KG1 (cell line): ENCODE data around the gene CCDC116.
"Not testable (repeated sequence)": the region's sequence is repeated elsewhere in the genome, so short reads cannot be mapped to it uniquely, and the experiment has no call there.

Source experiments
- DNase-seq: peaks from one replicate; lab custom pipeline; 2025; lab: John Stamatoyannopoulos, UW

CCDC116 gene

GRCh38 chr22:21609556-21610157, 22.9 kb upstream of the CCDC116 start:
- DNase-seq, result not testable (repeated sequence)

GRCh38 chr22:21611210-21611977, 21.2 kb upstream of the CCDC116 start:
- no peak for DNase-seq

- DNase-seq, result no peak
These were observed 19.7 kb upstream of the CCDC116 start for GRCh38 chr22:21612858-21613257.

DNA sequence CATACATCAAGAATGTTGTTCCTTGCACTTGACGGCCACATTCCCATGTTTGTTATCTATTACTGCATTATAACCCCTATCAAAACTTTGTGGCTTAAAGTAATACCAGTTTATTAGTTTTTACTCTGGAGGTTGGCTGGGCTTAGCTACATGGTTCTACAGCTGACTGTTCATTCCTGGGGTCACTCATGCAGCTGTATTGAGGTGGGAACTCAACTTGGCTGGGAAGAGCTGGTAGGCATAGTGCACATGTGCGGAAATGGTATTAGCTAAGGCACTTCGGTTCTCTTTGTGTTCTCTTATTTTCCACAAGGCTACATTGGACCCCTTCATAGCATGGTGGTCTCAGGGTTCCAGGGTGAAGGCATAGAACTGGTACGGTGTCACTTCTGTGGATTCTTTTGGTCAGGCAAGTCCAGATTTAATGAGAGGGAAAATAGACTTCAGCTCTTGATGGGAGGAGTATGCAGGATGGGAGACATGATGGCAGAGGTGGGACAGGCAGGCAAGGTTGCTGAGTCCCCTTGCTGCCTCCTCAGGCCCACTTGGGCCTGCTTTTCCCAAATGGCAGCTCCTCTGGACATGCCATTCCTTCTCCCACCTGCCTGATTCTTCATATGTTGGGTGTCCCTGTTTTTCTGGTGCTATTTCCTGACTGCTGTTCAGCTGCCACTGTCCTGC, 18.9 kb upstream of the CCDC116 start:
- no peak for DNase-seq

- DNase-seq, result no peak
These were observed 16.8 kb upstream of the CCDC116 start for GRCh38 chr22:21615731-21616130.

DNA sequence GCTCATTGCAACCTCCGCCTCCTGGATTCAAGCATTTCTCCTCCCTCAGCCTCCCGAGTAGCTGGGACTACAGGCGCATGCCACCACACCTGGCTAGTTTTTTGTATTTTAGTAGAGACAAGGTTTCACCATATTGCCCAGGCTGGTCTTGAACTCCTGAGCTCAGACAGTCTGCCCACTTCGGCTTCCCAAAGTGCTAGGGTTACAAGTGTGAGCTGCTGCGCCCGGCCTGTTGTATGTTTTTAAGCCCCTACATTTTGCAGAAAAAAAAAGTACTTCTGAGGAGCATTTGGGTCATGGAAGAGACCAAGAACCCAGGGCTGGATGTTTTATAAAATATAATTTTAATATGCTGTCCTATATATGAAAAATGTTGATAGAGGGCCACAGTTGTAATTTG, 15.2 kb upstream of the CCDC116 start:
- not testable (repeated sequence) for DNase-seq

GRCh38 chr22:21621025-21621424, 11.5 kb upstream of the CCDC116 start:
- no peak for DNase-seq

DNA sequence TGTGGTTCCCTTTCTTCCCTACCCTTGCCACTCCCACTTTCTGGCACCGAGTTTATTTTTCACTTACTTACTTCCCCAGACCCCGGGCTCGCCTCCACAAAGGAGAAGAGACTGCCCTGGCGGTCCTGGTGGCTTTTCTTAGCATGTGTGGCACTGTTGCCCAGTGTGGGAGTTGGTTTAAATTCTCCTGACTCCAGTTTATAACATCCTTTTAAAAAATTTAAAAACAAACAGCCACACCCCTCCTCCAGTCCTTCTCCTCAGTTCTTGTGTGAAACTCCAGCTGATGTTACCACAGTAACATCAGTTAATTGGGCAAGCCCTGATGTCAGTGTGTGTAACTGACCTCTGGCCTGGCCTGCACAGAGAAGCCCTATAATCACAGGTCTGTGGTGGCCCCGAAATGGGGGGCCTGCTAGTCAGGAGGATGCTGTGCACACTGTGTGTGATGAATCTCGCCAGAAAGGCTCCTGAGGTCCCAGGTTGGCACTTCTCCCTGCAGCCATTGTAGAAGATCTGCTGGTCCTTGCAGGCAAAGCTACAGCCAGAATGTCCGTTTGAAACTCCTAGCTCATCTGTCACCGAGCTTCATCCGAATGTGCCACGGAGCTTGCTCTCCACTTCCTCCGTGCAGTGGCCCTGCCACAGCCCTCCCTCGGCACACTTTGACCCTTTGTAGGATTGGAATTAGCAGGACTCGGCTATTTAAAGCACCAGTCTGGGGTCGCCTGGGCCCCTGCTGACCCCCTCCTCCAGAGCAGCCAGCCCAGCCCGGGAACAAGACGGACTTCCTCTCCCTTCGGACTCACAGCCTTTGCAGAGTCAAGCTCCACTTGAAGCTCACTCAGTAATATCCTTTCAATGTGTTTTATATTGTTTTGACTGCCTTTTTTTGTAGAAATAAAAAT, 10.3 kb upstream of the CCDC116 start:
- no peak for DNase-seq

DNA sequence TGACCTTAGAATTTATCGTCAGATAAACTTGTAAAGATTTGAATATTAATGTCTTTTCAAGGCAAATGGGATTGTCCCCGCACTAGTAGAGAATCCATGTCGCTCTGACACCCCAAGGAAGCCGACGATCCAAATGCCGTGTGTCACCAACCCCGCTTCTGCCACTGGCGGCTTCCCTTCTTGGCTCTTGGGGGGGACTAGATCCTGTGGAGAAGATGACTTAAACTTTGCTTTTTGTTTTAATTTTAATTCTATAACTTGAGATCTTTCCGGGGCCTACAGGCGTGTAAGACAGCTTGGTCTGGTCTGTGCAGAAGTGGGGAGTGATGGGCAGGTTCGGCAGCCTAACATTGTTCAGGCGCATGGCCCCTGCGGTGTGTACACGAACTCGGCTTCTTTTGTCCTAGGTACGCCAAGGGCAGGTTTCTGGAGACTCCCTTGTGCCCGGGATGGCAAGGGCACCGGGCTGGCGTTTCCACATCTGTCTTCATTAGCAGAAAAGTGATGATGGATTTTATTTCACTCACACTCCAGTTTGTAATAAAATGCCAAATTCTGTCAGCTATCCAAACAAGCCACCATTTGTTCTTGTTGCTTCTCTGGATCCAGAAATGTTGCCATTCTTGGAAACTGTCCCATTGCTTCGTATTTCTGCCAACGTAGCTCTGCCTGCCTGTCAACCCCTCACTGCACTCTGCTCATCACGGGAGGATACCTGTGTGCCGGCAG, 9.5 kb upstream of the CCDC116 start:
- no peak for DNase-seq

GRCh38 chr22:21623648-21623970, 9.0 kb upstream of the CCDC116 start:
- DNase-seq, result no peak

DNA sequence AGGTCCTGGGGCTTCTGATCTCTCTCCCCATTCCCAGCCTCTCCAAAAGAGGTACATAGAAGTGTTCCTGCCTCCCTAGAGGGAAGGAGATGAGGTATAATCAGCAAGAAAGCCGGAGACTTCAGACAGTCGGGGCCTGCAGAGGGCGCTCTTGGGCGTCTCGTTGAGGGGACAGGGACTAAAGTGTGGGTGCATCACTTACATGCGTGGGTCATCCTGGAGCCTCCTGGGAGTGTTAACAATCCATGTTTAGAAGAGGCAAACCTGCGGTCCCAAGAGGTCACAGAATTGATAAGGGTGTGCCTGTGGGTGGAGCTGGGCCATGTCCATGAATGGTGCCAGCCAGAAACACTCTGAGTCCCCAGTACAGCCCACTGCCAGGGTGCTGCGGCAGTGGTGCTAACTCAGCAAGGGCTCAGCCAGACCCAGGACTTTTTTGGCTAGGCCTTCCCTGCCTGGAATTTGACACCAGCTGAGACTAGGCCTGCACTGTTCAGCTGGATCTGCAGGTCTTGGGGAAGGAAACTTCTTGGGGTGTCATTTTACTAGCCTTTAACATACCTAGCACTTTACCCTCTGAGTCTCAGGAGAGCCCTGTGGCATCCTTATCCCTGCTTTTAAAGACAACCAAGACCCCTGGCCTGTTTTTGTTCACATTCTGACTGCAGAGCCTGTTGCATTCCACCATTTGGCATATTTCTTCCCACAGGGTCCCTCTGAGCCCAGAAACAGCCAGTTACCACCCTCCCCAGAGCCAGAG, 8.3 kb upstream of the CCDC116 start:
- no peak for DNase-seq

- DNase-seq, result no peak
These were observed 7.4 kb upstream of the CCDC116 start for GRCh38 chr22:21624880-21625791.

DNA sequence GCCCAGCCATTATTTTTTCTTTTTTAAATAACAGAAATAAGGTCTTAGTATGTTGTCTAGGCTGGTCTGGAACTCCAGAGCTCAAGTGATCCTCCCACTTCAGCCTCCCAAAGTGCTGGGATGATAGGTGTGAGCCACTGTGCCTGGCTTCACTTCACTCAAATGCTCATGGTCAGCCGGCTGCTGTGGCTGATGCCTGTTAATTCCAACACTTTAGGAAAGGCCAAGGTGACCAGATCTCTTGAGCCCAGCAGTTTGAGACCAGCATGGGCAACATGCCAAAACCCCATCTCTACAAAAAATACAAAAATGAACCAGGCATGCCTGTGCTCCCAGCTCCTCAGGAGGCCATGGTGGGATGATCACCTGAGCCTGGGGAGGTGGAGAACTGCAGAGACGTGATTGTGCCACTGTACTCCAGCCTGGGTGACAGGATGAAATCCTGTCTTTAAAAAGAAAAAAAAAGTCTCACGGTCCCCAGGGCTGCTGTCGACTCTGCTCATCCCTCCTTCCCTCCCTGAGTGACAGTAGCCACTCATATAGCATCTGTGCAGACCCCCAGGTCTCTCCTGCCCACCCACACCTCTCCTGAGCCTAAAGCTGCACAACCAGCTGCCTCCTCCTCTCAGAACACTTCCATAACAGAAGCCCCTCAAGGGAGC, 6.4 kb upstream of the CCDC116 start:
- no peak for DNase-seq

DNA sequence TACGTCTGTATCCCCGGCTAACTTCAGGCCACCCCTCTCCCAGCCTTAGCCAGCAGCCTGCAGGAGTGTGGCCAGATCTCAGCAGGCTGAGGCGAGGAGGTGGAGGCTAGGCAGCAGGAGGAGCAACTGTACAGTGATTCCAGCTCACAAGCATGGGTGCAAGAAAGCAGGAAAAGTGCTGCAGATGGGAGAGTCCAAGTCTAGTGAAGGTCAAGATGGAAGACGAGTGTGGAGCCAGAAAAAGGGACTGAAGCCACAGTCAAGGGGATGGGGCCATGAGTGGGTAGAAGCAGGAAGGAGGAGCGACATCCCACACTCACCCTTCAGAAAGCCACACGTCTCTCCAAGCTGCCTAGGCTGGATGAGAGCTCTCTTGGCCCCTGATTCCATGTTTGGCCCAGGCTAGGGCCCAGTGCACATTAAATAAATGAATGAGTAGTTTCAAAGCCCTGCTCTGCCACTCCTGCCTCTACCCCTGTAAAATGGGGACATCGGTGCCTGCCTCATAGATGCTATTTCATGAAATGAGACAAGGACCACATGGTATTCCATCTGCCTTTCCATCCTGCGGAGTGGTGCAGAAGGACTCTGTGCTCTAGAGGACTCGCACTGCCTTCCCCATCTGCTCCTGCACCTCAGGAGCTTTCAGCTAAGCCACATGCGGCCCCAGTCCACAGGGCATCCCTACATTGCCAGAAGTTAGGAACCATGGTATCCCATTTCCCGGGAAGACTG, 5.7 kb upstream of the CCDC116 start:
- no peak for DNase-seq

GRCh38 chr22:21628386-21629254, 3.9 kb upstream of the CCDC116 start:
- DNase-seq, result no peak

DNA sequence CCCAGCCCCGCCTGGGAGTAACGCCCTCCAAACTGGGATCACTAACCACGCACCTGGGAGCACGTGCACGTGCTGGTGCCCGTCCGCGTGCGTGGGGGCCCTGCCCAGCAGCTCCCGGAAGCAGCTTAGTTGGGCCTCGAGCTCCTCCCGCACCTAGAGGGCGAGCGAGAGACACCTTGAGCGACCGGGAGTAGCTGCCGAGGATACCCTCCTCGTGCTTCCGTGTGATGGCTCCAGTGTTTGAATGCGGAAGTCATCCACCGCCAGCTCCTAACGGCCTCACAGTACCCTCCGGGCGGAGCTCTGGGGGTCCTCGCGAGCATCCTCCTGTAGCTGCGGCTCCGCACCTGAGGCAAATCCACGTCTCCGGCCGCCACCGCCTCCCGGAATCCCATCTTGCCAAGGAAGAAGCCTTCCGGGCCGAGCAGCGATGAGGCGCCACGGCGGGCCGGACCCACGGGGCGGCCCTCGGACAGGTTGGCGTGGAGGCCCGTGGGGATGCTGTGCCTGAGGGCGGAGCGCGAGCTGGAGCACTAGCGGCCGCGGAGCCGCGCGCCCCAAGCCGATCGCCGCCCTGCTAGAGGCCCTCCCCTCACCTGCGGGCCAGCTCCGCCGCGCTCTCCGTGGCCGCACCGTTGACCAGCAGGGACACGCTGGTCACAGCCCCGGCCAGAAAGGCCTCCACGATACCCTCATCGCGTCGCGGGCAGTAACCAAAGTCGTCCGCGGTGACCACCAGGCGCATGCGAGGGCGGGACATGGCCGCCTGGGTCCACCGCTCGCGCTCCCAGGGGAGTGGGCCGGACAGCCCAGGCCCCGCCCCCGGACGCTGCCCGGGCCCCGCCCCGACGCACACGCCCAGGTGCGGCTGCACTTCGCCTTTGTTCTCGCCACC, 3.1 kb upstream of the CCDC116 start, which contains the start of gene YDJC:
Gene YDJC (minus strand): TSS at position 768 of the 895 bp plus-strand sequence. CDS start 8 bp downstream, at position 760.
- DNase-seq, result peak; percentile 81
